Measurements from ENCODE around the gene GPBAR1. TPM values are rescaled to one million over a fixed set of nuclear protein-coding genes. Genes with fewer than 3 reads are reported as not detected.

The GPBAR1 gene
- total RNA-seq, 1 experiment from 2014 or later = 0.29 TPM

- ChIA-PET CTCF (interaction anchor here (1.6 to 11.4 kb wide), 4 partner anchors 8 to 106 kb away, joined by 4 to 121 read pairs (median 10); partner anchors contain the start of genes AAMP and PNKD), POLR2A (interaction anchor here (0.7 to 4.3 kb wide), 4 partner anchors 9 to 124 kb away, joined by 3 to 37 read pairs (median 9); no protein-coding TSS in a partner anchor)
- no TSS peak for BruUV-seq (replicated peaks)
- H3K4me3 ChIP-seq (ENCODE audit: low read depth, low read length) = no peak overlapping the region
- Mint-ChIP-seq H3K27ac (ENCODE audit: unreplicated experiment) (peak overlapping the region; percentile 100), H3K4me3 (ENCODE audit: unreplicated experiment) (peak overlapping the region; percentile 86), H3K9me3 (ENCODE audit: unreplicated experiment) (no peaks in the 10 kb centered on the region), H3K4me1 (ENCODE audit: low read depth, unreplicated experiment) (peaks cover 51% of the 10 kb centered on the region), H3K27me3 (ENCODE audit: insufficient read depth, unreplicated experiment) (no peaks in the 10 kb centered on the region), H3K36me3 (ENCODE audit: insufficient read depth, unreplicated experiment) (peaks cover 25% of the 10 kb centered on the region)
- no peaks in the 10 kb centered on the region for H3K36me3 ChIP-seq (ENCODE audit: control insufficient read depth, insufficient read depth, low read length)
- intact Hi-C loops (cut with micrococcal nuclease; ENCODE audit: unreplicated experiment) = loop anchor here (10.0 kb wide), 1 partner anchor 270 kb away; the partner anchor contains the start of genes CNOT9 and USP37
- H3K27me3 ChIP-seq (replicated peaks; ENCODE audit: control insufficient read depth, insufficient read depth, low read length) = no peaks in the 10 kb centered on the region
- peak; percentile 51 to 62 for DNase-seq
- no peak for TF ChIP-seq CTCF (IDR thresholded peaks at IDR 0.05; ENCODE audit: insufficient read depth in 1 of 2, low read depth in 1 of 2, low read length in 1 of 2, severe bottlenecking in 1 of 2, unreplicated experiment in 1 of 2)
- peaks cover 64% of the 10 kb centered on the region for H3K4me1 ChIP-seq
- H3K9me3 ChIP-seq = no peaks in the 10 kb centered on the region
Observed at GRCh38 chr2:218294430-218295022, 33.7 kb downstream of the GPBAR1 start.

GRCh38 chr2:218295029-218295428, 34.2 kb downstream of the GPBAR1 start:
- peak overlapping the region; percentile 86 for H3K4me3 Mint-ChIP-seq (ENCODE audit: unreplicated experiment)
- no peaks in the 10 kb centered on the region for H3K9me3 ChIP-seq
- H3K36me3 ChIP-seq (ENCODE audit: control insufficient read depth, insufficient read depth, low read length) = no peaks in the 10 kb centered on the region
- ChIA-PET POLR2A (interaction anchor here (0.6 to 4.3 kb wide), 4 partner anchors 8 to 136 kb away, joined by 3 to 37 read pairs (median 12); no protein-coding TSS in a partner anchor), CTCF (interaction anchor here (0.5 to 11.4 kb wide), 7 partner anchors 8 to 1094 kb away, joined by 3 to 121 read pairs (median 5); partner anchors contain the start of genes AAMP and PNKD)
- peaks cover 59% of the 10 kb centered on the region for H3K4me1 ChIP-seq
- BruUV-seq (replicated peaks) = no TSS peak
- H3K36me3 Mint-ChIP-seq (ENCODE audit: insufficient read depth, unreplicated experiment) = peaks cover 25% of the 10 kb centered on the region
- intact Hi-C loops (cut with micrococcal nuclease; ENCODE audit: unreplicated experiment) = loop anchor here (10.0 kb wide), 1 partner anchor 270 kb away; the partner anchor contains the start of genes CNOT9 and USP37
- no peak for TF ChIP-seq CTCF (IDR thresholded peaks at IDR 0.05; ENCODE audit: insufficient read depth in 1 of 2, low read depth in 1 of 2, low read length in 1 of 2, severe bottlenecking in 1 of 2, unreplicated experiment in 1 of 2)
- H3K4me1 Mint-ChIP-seq (ENCODE audit: low read depth, unreplicated experiment) = peaks cover 46% of the 10 kb centered on the region
- no peaks in the 10 kb centered on the region for H3K9me3 Mint-ChIP-seq (ENCODE audit: unreplicated experiment)
- no peak overlapping the region for H3K4me3 ChIP-seq (ENCODE audit: low read depth, low read length)
- no peaks in the 10 kb centered on the region for H3K27me3 ChIP-seq (replicated peaks; ENCODE audit: control insufficient read depth, insufficient read depth, low read length)
- no peaks in the 10 kb centered on the region for H3K27me3 Mint-ChIP-seq (ENCODE audit: insufficient read depth, unreplicated experiment)
- H3K27ac Mint-ChIP-seq (ENCODE audit: unreplicated experiment) = peak overlapping the region; percentile 100
- peak; percentile 69 to 85 for DNase-seq

GRCh38 chr2:218296200-218296599, 35.4 kb downstream of the GPBAR1 start:
- H3K4me3 ChIP-seq (ENCODE audit: low read depth, low read length) = no peak overlapping the region
- no peak for TF ChIP-seq CTCF (IDR thresholded peaks at IDR 0.05; ENCODE audit: insufficient read depth in 1 of 2, low read depth in 1 of 2, low read length in 1 of 2, severe bottlenecking in 1 of 2, unreplicated experiment in 1 of 2)
- H3K27ac Mint-ChIP-seq (ENCODE audit: unreplicated experiment) = peak overlapping the region; percentile 100

More at GRCh38 chr2:218296200-218296599, 35.4 kb downstream of the GPBAR1 start:
- H3K9me3 ChIP-seq = no peaks in the 10 kb centered on the region
- Mint-ChIP-seq H3K4me1 (ENCODE audit: low read depth, unreplicated experiment) (peaks cover 35% of the 10 kb centered on the region), H3K4me3 (ENCODE audit: unreplicated experiment) (peak overlapping the region; percentile 16), H3K9me3 (ENCODE audit: unreplicated experiment) (no peaks in the 10 kb centered on the region), H3K36me3 (ENCODE audit: insufficient read depth, unreplicated experiment) (peaks cover 17% of the 10 kb centered on the region), H3K27me3 (ENCODE audit: insufficient read depth, unreplicated experiment) (no peaks in the 10 kb centered on the region)
- peaks cover 51% of the 10 kb centered on the region for H3K4me1 ChIP-seq
- DNase-seq = no peak
- H3K27me3 ChIP-seq (replicated peaks; ENCODE audit: control insufficient read depth, insufficient read depth, low read length) = no peaks in the 10 kb centered on the region
- no peaks in the 10 kb centered on the region for H3K36me3 ChIP-seq (ENCODE audit: control insufficient read depth, insufficient read depth, low read length)
- intact Hi-C loops (cut with micrococcal nuclease; ENCODE audit: unreplicated experiment) = loop anchor here (10.0 kb wide), 1 partner anchor 269 kb away; the partner anchor contains the start of genes CNOT9 and USP37
- CTCF ChIA-PET = interaction anchor here (0.6 to 11.4 kb wide), 6 partner anchors 9 to 1092 kb away, joined by 4 to 121 read pairs (median 6); partner anchors contain the start of genes AAMP and PNKD
- POLR2A ChIA-PET = interaction anchor here (4.3 kb wide), 1 partner anchor 100 kb away, joined by 37 read pairs; no protein-coding TSS in a partner anchor
- no TSS peak for BruUV-seq (replicated peaks)
